ENCODE data around the gene TBC1D3B.
"Not testable (repeated sequence)": the region's sequence is repeated elsewhere in the genome, so short reads cannot be mapped to it uniquely, and the experiment has no call there.

TBC1D3B gene

GRCh38 chr17:36176536-36176935 is at the start of gene TBC1D3B:
Gene TBC1D3B, minus strand, starts transcription at chr17:36176636. Its CDS starts 1,586 bp downstream, at chr17:36175050.
- FAIRE-seq; DNase-seq (ENCODE audit: insufficient read length, low spot score): not testable (repeated sequence)

- DNase-seq (ENCODE audit: insufficient read length, low spot score); FAIRE-seq: not testable (repeated sequence)
Measured at GRCh38 chr17:36222967-36223366, 46.5 kb upstream of the TBC1D3B start.

- not testable (repeated sequence) for FAIRE-seq; DNase-seq (ENCODE audit: insufficient read length, low spot score)
Measured at GRCh38 chr17:36221581-36222100, 45.2 kb upstream of the TBC1D3B start.

- not testable (repeated sequence) for FAIRE-seq; DNase-seq (ENCODE audit: insufficient read length, low spot score)
Measured at GRCh38 chr17:36220737-36221580, 44.5 kb upstream of the TBC1D3B start.

GRCh38 chr17:36219556-36219955 is 43.1 kb upstream of the TBC1D3B start:
- not testable (repeated sequence) for DNase-seq (ENCODE audit: insufficient read length, low spot score); FAIRE-seq

- DNase-seq (ENCODE audit: insufficient read length, low spot score); FAIRE-seq: not testable (repeated sequence)
Measured at GRCh38 chr17:36215406-36216308, 39.2 kb upstream of the TBC1D3B start.

GRCh38 chr17:36214918-36215317 is 38.5 kb upstream of the TBC1D3B start:
- FAIRE-seq (no peak), DNase-seq (ENCODE audit: insufficient read length, low spot score) (no peak)
- no peak for TF ChIP-seq POLR2A (IDR thresholded peaks at IDR 0.05; ENCODE audit: low read depth, low read length)

- no peak for TF ChIP-seq POLR2A (IDR thresholded peaks at IDR 0.05; ENCODE audit: low read depth, low read length)
- FAIRE-seq (no peak), DNase-seq (ENCODE audit: insufficient read length, low spot score) (no peak)
Measured at GRCh38 chr17:36213695-36214094, 37.3 kb upstream of the TBC1D3B start.

- FAIRE-seq (no peak), DNase-seq (ENCODE audit: insufficient read length, low spot score) (no peak)
- no peak for TF ChIP-seq POLR2A (IDR thresholded peaks at IDR 0.05; ENCODE audit: low read depth, low read length)
Measured at GRCh38 chr17:36212966-36213365, 36.5 kb upstream of the TBC1D3B start.

GRCh38 chr17:36212272-36212605 is 35.8 kb upstream of the TBC1D3B start:
- TF ChIP-seq POLR2A (IDR thresholded peaks at IDR 0.05; ENCODE audit: low read depth, low read length) = no peak
- FAIRE-seq (no peak), DNase-seq (ENCODE audit: insufficient read length, low spot score) (no peak)

- not testable (repeated sequence) for FAIRE-seq; DNase-seq (ENCODE audit: insufficient read length, low spot score)
Measured at GRCh38 chr17:36211484-36212271, 35.2 kb upstream of the TBC1D3B start.

GRCh38 chr17:36210439-36211211 is 34.2 kb upstream of the TBC1D3B start, which contains the start of gene CCL4L2:
Gene CCL4L2, plus strand, starts transcription at chr17:36211063.
- not testable (repeated sequence) for DNase-seq (ENCODE audit: insufficient read length, low spot score); FAIRE-seq

GRCh38 chr17:36209575-36209974 is 33.1 kb upstream of the TBC1D3B start:
- FAIRE-seq (no peak), DNase-seq (ENCODE audit: insufficient read length, low spot score) (no peak)
- TF ChIP-seq POLR2A (IDR thresholded peaks at IDR 0.05; ENCODE audit: low read depth, low read length) = no peak

GRCh38 chr17:36207383-36207782 is 30.9 kb upstream of the TBC1D3B start:
- FAIRE-seq; DNase-seq (ENCODE audit: insufficient read length, low spot score): not testable (repeated sequence)

GRCh38 chr17:36206486-36206821 is 30.0 kb upstream of the TBC1D3B start:
- DNase-seq (ENCODE audit: insufficient read length, low spot score); FAIRE-seq: not testable (repeated sequence)
